SK-N-MC (cell line): Measurements from ENCODE around the gene SRCIN1.

Source experiments
- DNase-seq: peaks from one replicate; pipeline ENCODE4 v3.0.0-alpha.2; 2011; ENCODE audit warnings: low read depth, low spot score
- H3K27ac ChIP-seq: fragments of 200-600 bp; sonication (generic); 2 replicates; pipeline ENCODE4 v1.5.1; 2016; ENCODE audit warnings: mixed run types
- H3K36me3 ChIP-seq: fragments of 200-600 bp; sonication (generic); 2 replicates; pipeline ENCODE4 v1.6.1; 2017; ENCODE audit warnings: antibody characterized with exemption, low read length, mixed read lengths; ENCODE audit not compliant: insufficient read depth
- H3K4me3 ChIP-seq: fragments of 200-600 bp; sonication (generic); 2 replicates; pipeline ENCODE4 v1.5.1; 2016
- H3K9ac ChIP-seq: fragments of 200-600 bp; sonication (generic); 2 replicates; pipeline ENCODE4 v1.8.0; 2017; ENCODE audit warnings: mixed run types, mixed read lengths; ENCODE audit not compliant: insufficient read length
- H3K9me3 ChIP-seq: fragments of 200-600 bp; sonication (generic); 2 replicates; pipeline ENCODE4 v1.6.1; 2017; ENCODE audit warnings: low read depth, mild to moderate bottlenecking, antibody characterized with exemption, low read length, moderate library complexity, mixed read lengths
- EZH2 ChIP-seq: fragments of 200-600 bp; sonication (generic); IDR thresholded peaks from one replicate; pipeline ENCODE4 v1.6.1; 2017; ENCODE audit warnings: antibody characterized with exemption
- FOXP2 ChIP-seq: optimal IDR thresholded peaks from 2 replicates; pipeline ENCODE3; 2011; ENCODE audit warnings: mild to moderate bottlenecking, moderate library complexity; ENCODE audit not compliant: insufficient read depth; ENCODE audit errors: extremely low read length, control extremely low read depth
- POLR2AphosphoS5 ChIP-seq: IDR thresholded peaks from 2 replicates; pipeline ENCODE4 v1.6.1; 2012; ENCODE audit warnings: mild to moderate bottlenecking, low read depth, low read length, borderline replicate concordance

SRCIN1 gene

GRCh38 chr17:38554430-38555350 is 51.1 kb downstream of the SRCIN1 start:
- H3K27ac ChIP-seq = no peak overlapping the region
- TF ChIP-seq FOXP2 (no peak), POLR2AphosphoS5 (no peak), EZH2 (no peak)
- H3K4me3 ChIP-seq = no peak overlapping the region
- H3K9me3 ChIP-seq = no peaks in the 10 kb centered on the region
- no peak overlapping the region for H3K9ac ChIP-seq
- no peaks in the 10 kb centered on the region for H3K36me3 ChIP-seq
- no peak for DNase-seq

GRCh38 chr17:38552343-38552742 is 53.4 kb downstream of the SRCIN1 start:
- Histone ChIP-seq H3K9ac (no peak overlapping the region), H3K27ac (no peak overlapping the region), H3K9me3 (no peaks in the 10 kb centered on the region), H3K36me3 (no peaks in the 10 kb centered on the region), H3K4me3 (no peak overlapping the region)
- no peak for TF ChIP-seq EZH2
- TF ChIP-seq FOXP2 = no peak
- TF ChIP-seq POLR2AphosphoS5 = no peak
- no peak for DNase-seq

- no peak overlapping the region for H3K27ac ChIP-seq
These were observed 54.6 kb downstream of the SRCIN1 start for GRCh38 chr17:38551121-38551520.

GRCh38 chr17:38550661-38551060 is 55.1 kb downstream of the SRCIN1 start:
- no peaks in the 10 kb centered on the region for H3K9me3 ChIP-seq
- no peak overlapping the region for H3K4me3 ChIP-seq
- H3K27ac ChIP-seq = no peak overlapping the region
- DNase-seq = no peak
- no peaks in the 10 kb centered on the region for H3K36me3 ChIP-seq
- TF ChIP-seq FOXP2 (no peak), EZH2 (no peak), POLR2AphosphoS5 (no peak)
- H3K9ac ChIP-seq = no peak overlapping the region

More at GRCh38 chr17:38551121-38551520, 54.6 kb downstream of the SRCIN1 start:
- H3K9ac ChIP-seq = no peak overlapping the region
- no peak overlapping the region for H3K4me3 ChIP-seq
- TF ChIP-seq POLR2AphosphoS5 (no peak), FOXP2 (no peak), EZH2 (no peak)
- no peaks in the 10 kb centered on the region for H3K9me3 ChIP-seq
- H3K36me3 ChIP-seq = no peaks in the 10 kb centered on the region
- DNase-seq = no peak

- no peak for DNase-seq
- Histone ChIP-seq H3K4me3 (no peak overlapping the region), H3K9ac (no peak overlapping the region), H3K27ac (no peak overlapping the region), H3K9me3 (no peaks in the 10 kb centered on the region), H3K36me3 (no peaks in the 10 kb centered on the region)
- TF ChIP-seq POLR2AphosphoS5 (no peak), EZH2 (no peak), FOXP2 (no peak)
These were observed 56.5 kb downstream of the SRCIN1 start for GRCh38 chr17:38549285-38549684.

- H3K4me3 ChIP-seq = no peak overlapping the region
- H3K27ac ChIP-seq = no peak overlapping the region
- DNase-seq = no peak
- H3K9me3 ChIP-seq = no peaks in the 10 kb centered on the region
- no peak for TF ChIP-seq FOXP2
- TF ChIP-seq EZH2 = no peak
- TF ChIP-seq POLR2AphosphoS5 = no peak
- H3K9ac ChIP-seq = no peak overlapping the region
- no peaks in the 10 kb centered on the region for H3K36me3 ChIP-seq
These were observed 58.3 kb downstream of the SRCIN1 start for GRCh38 chr17:38547444-38547843.

- Histone ChIP-seq H3K27ac (no peak overlapping the region), H3K36me3 (no peaks in the 10 kb centered on the region), H3K9me3 (no peaks in the 10 kb centered on the region), H3K9ac (no peak overlapping the region), H3K4me3 (no peak overlapping the region)
- no peak for DNase-seq
- TF ChIP-seq POLR2AphosphoS5 (no peak), FOXP2 (no peak), EZH2 (no peak)
These were observed 59.4 kb downstream of the SRCIN1 start for GRCh38 chr17:38546396-38546795.

GRCh38 chr17:38545531-38546225 is 60.1 kb downstream of the SRCIN1 start:
- Histone ChIP-seq H3K36me3 (no peaks in the 10 kb centered on the region), H3K4me3 (no peak overlapping the region), H3K27ac (no peak overlapping the region), H3K9me3 (no peaks in the 10 kb centered on the region), H3K9ac (no peak overlapping the region)
- TF ChIP-seq EZH2 (no peak), FOXP2 (no peak), POLR2AphosphoS5 (no peak)
- DNase-seq = no peak
